AG04450 (cell line): ENCODE results near the gene QRICH2. TPM values are rescaled to one million over a fixed set of nuclear protein-coding genes. Genes with fewer than 3 reads are reported as not detected.
A peak's percentile ranks its signal among the peaks of the same experiment; 100 is the strongest.

Experiments
- CTCF ChIA-PET: fragments of 300-600, 350-600 bp; formaldehyde crosslinking; extraction: SDS; loops from one replicate; lab custom pipeline; 2022; ENCODE audit warnings: antibody characterized with exemption, inconsistent platforms; lab: Charles Lee
- POLR2A ChIA-PET: fragments of 350-600 bp; formaldehyde crosslinking; extraction: SDS; loops from one replicate; lab custom pipeline; 2021; ENCODE audit warnings: antibody characterized with exemption, inconsistent platforms; lab: Yijun Ruan, JAX
- DNase-seq: peaks from one replicate; pipeline ENCODE4 v3.0.0-alpha.2; 2011; ENCODE audit warnings: low read depth, low spot score
- H3K27ac ChIP-seq: one replicate; pipeline ENCODE4 v1.5.1; 2012; ENCODE audit warnings: low read depth, low read length, control low read depth
- H3K27me3 ChIP-seq: one replicate; pipeline ENCODE4 v1.6.0; 2012; ENCODE audit warnings: low read length; ENCODE audit not compliant: control insufficient read depth, insufficient read depth
- H3K4me3 ChIP-seq: 2 replicates; pipeline ENCODE4 v1.5.1; 2011; ENCODE audit warnings: mild to moderate bottlenecking, low read depth, low read length, control low read depth
- H3K9me3 ChIP-seq: 2 replicates; pipeline ENCODE4 v1.5.1; 2012; ENCODE audit warnings: low read length; ENCODE audit not compliant: control insufficient read depth, insufficient read depth
- polyA plus RNA-seq: library from polyadenylated mRNA; depleted of rRNA; stranded (reverse); fragments of >200 nt; gene quantifications from 2 replicates; pipeline ENCODE4 v1.2.3, GENCODE V29; 2011
- TF ChIP-seq, protein P1 (sequence below): IDR thresholded peaks from 2 replicates; pipeline ENCODE4 v1.5.1; 2011; ENCODE audit warnings: low read depth, low read length, control low read depth, inconsistent platforms

Gene QRICH2
- polyA plus RNA-seq, 1 experiment: 1.2 TPM

GRCh38 chr17:76264425-76264754 lies 43.7 kb downstream of the QRICH2 start:
- TF ChIP-seq, protein P1, sequence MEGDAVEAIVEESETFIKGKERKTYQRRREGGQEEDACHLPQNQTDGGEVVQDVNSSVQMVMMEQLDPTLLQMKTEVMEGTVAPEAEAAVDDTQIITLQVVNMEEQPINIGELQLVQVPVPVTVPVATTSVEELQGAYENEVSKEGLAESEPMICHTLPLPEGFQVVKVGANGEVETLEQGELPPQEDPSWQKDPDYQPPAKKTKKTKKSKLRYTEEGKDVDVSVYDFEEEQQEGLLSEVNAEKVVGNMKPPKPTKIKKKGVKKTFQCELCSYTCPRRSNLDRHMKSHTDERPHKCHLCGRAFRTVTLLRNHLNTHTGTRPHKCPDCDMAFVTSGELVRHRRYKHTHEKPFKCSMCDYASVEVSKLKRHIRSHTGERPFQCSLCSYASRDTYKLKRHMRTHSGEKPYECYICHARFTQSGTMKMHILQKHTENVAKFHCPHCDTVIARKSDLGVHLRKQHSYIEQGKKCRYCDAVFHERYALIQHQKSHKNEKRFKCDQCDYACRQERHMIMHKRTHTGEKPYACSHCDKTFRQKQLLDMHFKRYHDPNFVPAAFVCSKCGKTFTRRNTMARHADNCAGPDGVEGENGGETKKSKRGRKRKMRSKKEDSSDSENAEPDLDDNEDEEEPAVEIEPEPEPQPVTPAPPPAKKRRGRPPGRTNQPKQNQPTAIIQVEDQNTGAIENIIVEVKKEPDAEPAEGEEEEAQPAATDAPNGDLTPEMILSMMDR: no peak
- Histone ChIP-seq H3K27ac (peak overlapping the region; percentile 66), H3K4me3 (no peak overlapping the region), H3K9me3 (no peaks in the 10 kb centered on the region), H3K27me3 (no peaks in the 10 kb centered on the region)
- POLR2A ChIA-PET: interaction anchor here (0.6 to 1.8 kb wide), 13 partner anchors 12 to 280 kb away, joined by 3 to 14 read pairs (median 4); partner anchors contain the start of genes EXOC7, SPHK1 and ZACN
- DNase-seq: no peak
- CTCF ChIA-PET: interaction anchor here (0.8 to 1.3 kb wide), 2 partner anchors 15 to 143 kb away, joined by 3 read pairs; no protein-coding TSS in a partner anchor

DNA sequence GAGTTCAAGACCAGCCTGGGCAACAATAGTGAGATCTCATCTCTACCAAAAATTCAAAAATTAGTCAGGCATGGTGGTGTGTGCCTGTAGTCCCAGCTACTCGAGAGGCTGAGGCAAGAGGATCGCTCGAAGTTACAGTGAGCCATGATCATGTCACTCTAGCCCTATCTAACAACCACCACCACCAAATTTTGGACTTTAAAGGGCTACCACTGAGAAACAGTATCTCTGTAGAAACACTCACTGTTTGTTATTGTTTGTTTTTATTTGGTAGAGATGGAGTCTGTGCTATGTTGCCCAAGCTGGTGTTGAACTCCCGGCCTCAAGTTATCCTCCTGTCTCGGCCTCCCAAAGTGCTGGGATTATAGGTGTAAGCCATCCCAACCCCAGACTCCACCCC lies 44.2 kb downstream of the QRICH2 start:
- no peak for DNase-seq
- Histone ChIP-seq H3K4me3 (no peak overlapping the region), H3K9me3 (no peaks in the 10 kb centered on the region), H3K27ac (peak overlapping the region; percentile 59), H3K27me3 (no peaks in the 10 kb centered on the region)
- ChIA-PET POLR2A (interaction anchor here (1.8 kb wide), 1 partner anchor 23 kb away, joined by 8 read pairs; no protein-coding TSS in a partner anchor), CTCF (interaction anchor here (0.8 to 1.3 kb wide), 2 partner anchors 16 to 142 kb away, joined by 3 read pairs; no protein-coding TSS in a partner anchor)
- TF ChIP-seq, protein P1: no peak

GRCh38 chr17:76262732-76263344 lies 45.2 kb downstream of the QRICH2 start:
- ChIA-PET CTCF (interaction anchor here (1.5 kb wide), 1 partner anchor 17 kb away, joined by 4 read pairs; no protein-coding TSS in a partner anchor), POLR2A (interaction anchor here (0.6 kb wide), 2 partner anchors 30 to 139 kb away, joined by 3 to 10 read pairs; no protein-coding TSS in a partner anchor)
- H3K4me3 ChIP-seq: no peak overlapping the region
- TF ChIP-seq, protein P1: no peak
- no peaks in the 10 kb centered on the region for H3K9me3 ChIP-seq
- no peak overlapping the region for H3K27ac ChIP-seq
- no peak for DNase-seq
- no peaks in the 10 kb centered on the region for H3K27me3 ChIP-seq

- ChIA-PET CTCF (interaction anchor here (0.5 to 1.5 kb wide), 3 partner anchors 18 to 240 kb away, joined by 3 to 9 read pairs (median 4); no protein-coding TSS in a partner anchor), POLR2A (no interaction called here)
- DNase-seq: no peak
- Histone ChIP-seq H3K9me3 (no peaks in the 10 kb centered on the region), H3K27ac (no peak overlapping the region), H3K27me3 (no peaks in the 10 kb centered on the region), H3K4me3 (no peak overlapping the region)
- TF ChIP-seq, protein P1: no peak
Observed at GRCh38 chr17:76261421-76262215, 46.5 kb downstream of the QRICH2 start.
